IPS-18c (cell line): ENCODE measurements around the gene LMBRD1.
"Not testable (repeated sequence)": the region's sequence is repeated elsewhere in the genome, so short reads cannot be mapped to it uniquely, and the experiment has no call there.

Experiments used
- H3K4me3 ChIP-seq: 2 replicates; pipeline ENCODE4 v1.7.0; 2013; ENCODE audit warnings: low read depth, mild to moderate bottlenecking, low read length, moderate library complexity; ENCODE audit not compliant: insufficient read depth
- H3K9me3 ChIP-seq: one replicate; pipeline ENCODE4 v1.6.1; 2013; ENCODE audit warnings: mild to moderate bottlenecking, low read length, moderate library complexity; ENCODE audit not compliant: control insufficient read depth, insufficient read depth

LMBRD1 gene

DNA sequence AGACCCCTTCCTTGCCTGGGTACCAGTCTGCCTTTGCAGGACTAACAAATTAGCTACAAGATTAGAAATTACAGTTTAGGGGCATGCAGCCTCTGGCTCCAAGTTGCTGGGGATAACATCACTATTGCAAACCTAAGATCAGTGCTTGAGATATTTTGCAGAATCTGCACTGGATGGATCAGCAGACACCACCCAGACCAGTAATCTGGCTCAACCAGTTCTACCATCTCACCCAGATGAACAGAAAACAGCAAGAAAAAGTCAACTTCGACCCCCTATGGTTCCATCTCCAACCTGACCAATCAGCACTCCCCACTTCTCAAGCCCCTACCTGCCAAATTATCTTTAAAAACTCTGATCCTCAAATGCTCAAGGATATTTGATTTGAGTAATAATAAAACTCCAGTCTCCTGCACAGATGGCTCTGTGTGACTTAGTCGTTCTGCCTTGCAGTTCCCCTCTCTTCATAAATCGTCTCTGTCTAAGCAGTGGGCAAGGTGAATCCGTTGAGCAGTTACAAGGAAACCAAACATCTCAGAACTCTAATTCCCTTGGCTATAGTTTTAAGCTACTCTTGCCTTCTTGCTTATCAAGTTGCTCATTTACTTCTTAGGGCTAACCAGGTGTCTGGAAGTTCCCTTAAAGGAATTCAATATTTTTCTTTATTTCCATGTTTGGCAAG, 16.1 kb upstream of the LMBRD1 start:
- peaks cover 2% of the 10 kb centered on the region for H3K9me3 ChIP-seq
- H3K4me3 ChIP-seq: no peak overlapping the region

DNA sequence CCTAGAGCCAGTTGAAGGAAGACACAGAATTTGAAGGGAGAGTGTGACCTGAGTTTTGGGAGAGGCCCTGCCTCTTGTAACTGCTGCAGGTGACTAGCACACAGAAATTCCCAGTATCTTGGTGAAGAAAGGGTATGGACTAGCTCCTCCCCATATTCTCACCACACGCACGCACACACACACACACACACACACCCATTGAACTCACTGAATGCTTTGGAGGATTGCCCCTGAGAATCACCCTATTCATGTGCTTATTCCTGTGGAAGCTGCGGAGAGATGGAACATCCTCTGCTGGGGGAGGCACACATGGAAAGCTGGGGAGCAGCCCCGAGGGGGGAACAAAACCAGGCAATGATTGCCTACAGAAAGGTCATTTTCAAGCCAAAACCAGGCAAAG, 6.2 kb upstream of the LMBRD1 start:
- no peak overlapping the region for H3K4me3 ChIP-seq
- no peaks in the 10 kb centered on the region for H3K9me3 ChIP-seq

GRCh38 chr6:69801711-69802110, 4.9 kb upstream of the LMBRD1 start:
- no peak overlapping the region for H3K4me3 ChIP-seq
- no peaks in the 10 kb centered on the region for H3K9me3 ChIP-seq

DNA sequence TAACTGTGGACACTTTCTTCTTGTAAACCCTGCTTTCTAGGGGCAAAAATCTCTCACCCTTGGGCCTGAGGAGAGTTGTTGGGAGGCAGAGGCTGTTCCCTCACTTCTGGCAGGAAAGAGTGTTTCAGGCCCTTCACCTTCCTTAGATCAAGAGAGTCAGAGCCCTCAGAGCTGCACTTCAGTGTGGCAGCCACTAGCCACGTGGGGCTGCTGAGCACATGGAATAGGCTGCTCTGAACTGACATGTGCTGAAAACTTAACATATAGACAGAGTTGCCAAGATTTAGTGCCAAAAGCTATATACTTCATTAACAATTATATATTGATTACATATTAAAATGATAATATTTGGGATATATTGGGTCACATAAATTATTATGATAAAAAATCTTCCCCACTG, 4.4 kb upstream of the LMBRD1 start:
- H3K9me3 ChIP-seq: no peaks in the 10 kb centered on the region
- H3K4me3 ChIP-seq: no peak overlapping the region

GRCh38 chr6:69798796-69799195, 2.0 kb upstream of the LMBRD1 start:
- not testable (repeated sequence) for H3K4me3 ChIP-seq, H3K9me3 ChIP-seq

- Histone ChIP-seq H3K9me3 (no peaks in the 10 kb centered on the region), H3K4me3 (peak overlapping the region; percentile 59)
Observed at GRCh38 chr6:69796073-69796641, 653 bp downstream of the LMBRD1 start.

GRCh38 chr6:69795469-69796072, 1.2 kb downstream of the LMBRD1 start:
- H3K4me3 ChIP-seq: peak overlapping the region; percentile 59; the same call in 1 of the 2 replicates
- no peaks in the 10 kb centered on the region for H3K9me3 ChIP-seq

GRCh38 chr6:69792292-69792691, 4.5 kb downstream of the LMBRD1 start:
- no peaks in the 10 kb centered on the region for H3K9me3 ChIP-seq
- no peak overlapping the region for H3K4me3 ChIP-seq

- Histone ChIP-seq H3K9me3 (no peaks in the 10 kb centered on the region), H3K4me3 (no peak overlapping the region)
Observed at GRCh38 chr6:69791065-69791471, 5.7 kb downstream of the LMBRD1 start.

DNA sequence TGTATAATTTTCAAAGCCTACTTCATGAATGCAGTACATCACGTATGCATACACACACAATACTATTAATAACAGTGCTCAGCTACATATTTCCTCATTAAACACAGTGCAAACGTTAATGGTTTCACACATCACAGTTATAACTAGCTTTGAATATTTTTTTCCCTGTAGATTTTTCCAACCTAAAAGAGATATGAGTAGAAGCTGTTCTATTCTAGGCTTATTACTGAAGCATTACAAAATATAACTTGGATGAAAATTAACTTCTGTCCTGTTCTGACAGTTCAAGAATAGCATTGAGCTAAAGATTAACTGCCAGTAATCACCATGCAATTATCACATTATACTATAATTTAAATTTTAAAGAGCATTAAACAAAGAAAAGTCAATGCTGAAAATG, 6.2 kb downstream of the LMBRD1 start:
- no peaks in the 10 kb centered on the region for H3K9me3 ChIP-seq
- no peak overlapping the region for H3K4me3 ChIP-seq

- no peaks in the 10 kb centered on the region for H3K9me3 ChIP-seq
- no peak overlapping the region for H3K4me3 ChIP-seq
Observed at GRCh38 chr6:69789578-69789977, 7.2 kb downstream of the LMBRD1 start.

GRCh38 chr6:69787436-69787835, 9.4 kb downstream of the LMBRD1 start:
- not testable (repeated sequence) for H3K9me3 ChIP-seq

DNA sequence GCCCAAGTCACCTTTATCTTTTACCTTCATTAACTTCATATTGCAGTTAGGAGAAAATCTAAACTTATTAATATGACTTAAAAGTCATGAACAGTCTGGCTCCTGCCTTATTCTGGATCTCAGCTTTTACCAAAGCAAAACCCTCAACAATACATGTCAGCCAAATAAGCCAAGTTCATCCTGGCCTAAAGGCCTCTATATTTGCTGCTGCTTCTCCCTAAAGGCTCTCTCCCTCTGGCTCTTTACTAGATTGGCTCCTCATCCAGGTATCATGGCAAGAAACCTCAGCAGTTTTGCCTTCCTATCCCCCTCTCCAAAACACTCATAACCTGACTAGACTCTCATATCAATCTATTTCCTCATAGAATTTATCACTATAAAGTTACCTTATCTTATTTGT, 11.1 kb downstream of the LMBRD1 start:
- H3K4me3 ChIP-seq: no peak overlapping the region
- no peaks in the 10 kb centered on the region for H3K9me3 ChIP-seq

More at GRCh38 chr6:69787436-69787835, 9.4 kb downstream of the LMBRD1 start:
- not testable (repeated sequence) for H3K4me3 ChIP-seq

- Histone ChIP-seq H3K4me3 (no peak overlapping the region), H3K9me3 (no peaks in the 10 kb centered on the region)
Observed at GRCh38 chr6:69784595-69785377, 12.0 kb downstream of the LMBRD1 start.

- no peak overlapping the region for H3K4me3 ChIP-seq
- no peaks in the 10 kb centered on the region for H3K9me3 ChIP-seq
Observed at GRCh38 chr6:69783108-69783507, 13.7 kb downstream of the LMBRD1 start.

DNA sequence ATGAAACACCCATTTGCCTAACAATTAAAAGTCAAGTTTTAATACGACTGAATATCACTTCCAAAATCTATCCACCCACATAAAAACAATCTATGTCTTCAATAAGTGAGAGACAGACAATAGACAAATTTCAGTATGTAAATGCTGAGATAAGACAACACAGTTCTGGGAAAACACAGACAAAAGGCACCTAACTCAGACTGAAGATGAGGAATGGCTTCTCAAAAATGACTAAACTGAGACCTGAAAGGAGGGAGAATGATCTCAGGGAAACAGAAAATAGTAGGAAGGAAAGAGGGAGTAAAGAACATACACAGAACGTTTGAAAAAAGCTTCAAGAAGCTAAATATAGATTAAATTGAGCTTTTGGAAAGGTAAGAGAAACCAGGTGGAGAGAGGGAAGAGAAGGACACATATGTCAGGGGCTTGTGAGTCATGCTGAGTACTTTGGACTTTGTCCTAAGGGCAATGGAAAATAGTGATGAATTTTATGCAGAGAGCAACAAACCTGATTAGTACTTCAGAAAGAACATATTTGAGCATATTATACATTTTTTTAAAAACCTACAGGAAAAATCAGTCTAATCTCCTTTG, 16.1 kb downstream of the LMBRD1 start:
- H3K9me3 ChIP-seq: no peaks in the 10 kb centered on the region
- H3K4me3 ChIP-seq: no peak overlapping the region

- H3K9me3 ChIP-seq: no peaks in the 10 kb centered on the region
- no peak overlapping the region for H3K4me3 ChIP-seq
Observed at GRCh38 chr6:69775941-69776340, 20.9 kb downstream of the LMBRD1 start.

- Histone ChIP-seq H3K9me3 (no peaks in the 10 kb centered on the region), H3K4me3 (no peak overlapping the region)
Observed at GRCh38 chr6:69775585-69775849, 21.3 kb downstream of the LMBRD1 start.
